GM21737 (cell line): Measurements from ENCODE around the gene SLC1A7.

Experiments used
- ATAC-seq: cut with Tn5 transposase; IDR thresholded peaks from one replicate; pipeline ENCODE4 v1.9.1; 2021; ENCODE audit warnings: mild to moderate bottlenecking, moderate library complexity; ENCODE audit not compliant: unreplicated experiment

The SLC1A7 gene

DNA sequence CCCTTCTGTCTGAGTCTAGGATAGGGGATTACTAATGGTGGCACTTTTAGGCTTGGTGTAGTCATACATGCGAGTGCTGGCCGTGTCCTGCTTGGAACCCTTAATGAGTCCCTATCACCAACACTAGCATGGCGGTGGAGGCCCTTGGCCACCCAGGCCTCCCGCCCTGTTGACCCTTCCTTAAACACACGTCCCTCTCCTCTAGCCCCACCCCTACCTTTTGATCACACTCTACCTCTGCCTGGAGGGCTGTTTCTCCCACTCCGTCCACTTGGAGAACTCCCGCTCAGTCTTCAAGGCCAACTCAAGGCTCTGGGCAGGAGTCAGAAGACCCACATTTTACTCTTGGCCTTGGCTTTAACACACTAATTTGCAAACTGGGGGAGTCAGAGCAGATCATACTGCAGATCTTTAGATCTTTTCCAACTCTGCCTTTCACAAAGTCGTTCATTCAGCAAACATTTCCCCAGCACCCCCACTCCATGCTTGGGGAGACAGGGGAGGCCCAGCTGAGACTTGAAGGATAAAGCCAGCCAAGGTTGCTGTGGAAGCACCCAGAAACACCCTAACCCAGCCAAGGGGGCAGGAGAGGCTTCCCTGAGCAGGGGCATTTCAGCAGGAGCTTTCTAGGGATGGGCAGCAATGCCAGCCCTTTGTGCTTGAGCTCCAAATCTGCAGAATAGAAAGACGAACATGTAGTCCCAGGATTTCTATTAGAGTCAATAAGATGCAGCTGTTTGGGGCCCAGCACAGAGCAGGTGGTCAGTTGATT lies 78.5 kb downstream of the SLC1A7 start:
- no peak for ATAC-seq

DNA sequence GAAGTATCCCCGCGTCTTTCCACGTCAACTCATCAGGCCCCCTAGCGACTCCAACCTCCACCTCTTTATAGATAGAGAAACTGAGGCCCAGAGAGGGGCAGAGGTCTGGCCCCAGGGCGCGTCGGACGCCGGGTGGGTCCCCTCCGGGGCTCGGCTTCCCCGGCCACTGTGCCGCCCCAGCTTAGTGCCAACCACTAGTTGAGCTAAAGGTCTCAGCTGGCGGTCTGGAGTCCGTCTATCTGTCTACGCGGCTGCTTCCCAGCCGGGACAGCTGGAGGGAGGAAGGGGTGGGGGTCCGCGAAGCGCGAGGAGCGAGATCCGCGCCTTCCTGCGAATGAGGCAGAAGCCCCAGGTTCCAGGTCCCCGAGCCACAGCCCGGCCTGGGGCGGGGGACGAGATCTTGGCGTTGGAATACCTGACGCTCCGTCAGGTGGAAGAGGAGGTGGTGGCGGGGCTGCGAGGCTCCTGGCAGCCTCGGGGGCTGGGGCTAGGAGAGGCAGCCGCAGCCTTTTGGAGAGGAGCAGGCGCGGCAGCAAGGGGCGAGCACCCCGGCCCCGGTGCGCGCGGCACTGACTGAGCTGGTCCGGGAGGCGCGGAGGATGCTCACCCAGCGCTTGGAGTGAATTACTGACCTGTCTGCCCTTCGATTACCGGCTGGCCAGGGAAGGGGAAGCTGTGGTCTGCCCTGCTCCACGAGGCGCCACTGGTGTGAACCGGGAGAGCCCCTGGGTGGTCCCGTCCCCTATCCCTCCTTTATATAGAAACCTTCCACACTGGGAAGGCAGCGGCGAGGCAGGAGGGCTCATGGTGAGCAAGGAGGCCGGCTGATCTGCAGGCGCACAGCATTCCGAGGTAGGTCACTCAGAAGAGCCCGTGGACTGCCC lies 79.5 kb downstream of the SLC1A7 start:
- no peak for ATAC-seq

DNA sequence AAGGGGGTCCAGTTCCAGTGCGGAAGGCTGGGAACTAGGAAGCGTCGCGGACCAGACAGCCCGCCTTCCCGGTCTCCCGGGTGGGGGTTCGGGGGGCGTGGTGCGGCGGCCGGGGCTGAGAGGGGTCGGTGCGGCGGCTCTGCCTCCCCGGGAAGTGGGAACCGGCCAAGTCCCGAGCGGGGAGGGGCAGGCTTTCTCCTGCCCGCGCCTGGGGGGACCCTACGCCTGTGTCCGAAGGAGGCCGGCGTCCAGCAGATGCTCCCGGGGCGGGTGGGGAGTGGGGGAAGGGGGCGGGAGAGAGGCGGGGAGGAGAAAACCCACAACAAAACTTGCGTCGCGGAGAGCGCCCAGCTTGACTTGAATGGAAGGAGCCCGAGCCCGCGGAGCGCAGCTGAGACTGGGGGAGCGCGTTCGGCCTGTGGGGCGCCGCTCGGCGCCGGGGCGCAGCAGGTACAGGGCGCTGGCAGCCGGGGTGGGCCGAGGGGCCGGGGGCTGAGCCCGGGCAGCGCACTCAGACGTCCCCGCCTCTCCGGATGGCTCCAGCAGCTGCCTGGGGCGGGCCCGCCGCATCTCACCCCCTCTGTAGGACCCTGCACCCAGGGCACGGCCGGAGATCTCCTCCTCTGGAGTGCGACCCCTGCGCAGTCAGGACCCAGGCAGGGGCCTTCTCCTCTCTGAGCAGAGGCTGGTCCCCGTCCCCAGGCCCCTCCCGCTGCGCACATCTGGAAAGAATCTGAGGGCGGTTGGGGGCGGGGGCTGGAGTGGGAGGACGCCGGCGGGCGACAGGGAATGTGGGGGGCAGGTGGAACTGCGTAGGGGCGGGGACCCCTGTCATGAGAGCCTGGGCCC lies 80.4 kb downstream of the SLC1A7 start, which contains the start of gene PODN:
PODN (plus strand) TSS at position 355 of the 849 bp plus-strand sequence. CDS start 7,643 bp downstream, outside the sequence.
- ATAC-seq, result no peak

DNA sequence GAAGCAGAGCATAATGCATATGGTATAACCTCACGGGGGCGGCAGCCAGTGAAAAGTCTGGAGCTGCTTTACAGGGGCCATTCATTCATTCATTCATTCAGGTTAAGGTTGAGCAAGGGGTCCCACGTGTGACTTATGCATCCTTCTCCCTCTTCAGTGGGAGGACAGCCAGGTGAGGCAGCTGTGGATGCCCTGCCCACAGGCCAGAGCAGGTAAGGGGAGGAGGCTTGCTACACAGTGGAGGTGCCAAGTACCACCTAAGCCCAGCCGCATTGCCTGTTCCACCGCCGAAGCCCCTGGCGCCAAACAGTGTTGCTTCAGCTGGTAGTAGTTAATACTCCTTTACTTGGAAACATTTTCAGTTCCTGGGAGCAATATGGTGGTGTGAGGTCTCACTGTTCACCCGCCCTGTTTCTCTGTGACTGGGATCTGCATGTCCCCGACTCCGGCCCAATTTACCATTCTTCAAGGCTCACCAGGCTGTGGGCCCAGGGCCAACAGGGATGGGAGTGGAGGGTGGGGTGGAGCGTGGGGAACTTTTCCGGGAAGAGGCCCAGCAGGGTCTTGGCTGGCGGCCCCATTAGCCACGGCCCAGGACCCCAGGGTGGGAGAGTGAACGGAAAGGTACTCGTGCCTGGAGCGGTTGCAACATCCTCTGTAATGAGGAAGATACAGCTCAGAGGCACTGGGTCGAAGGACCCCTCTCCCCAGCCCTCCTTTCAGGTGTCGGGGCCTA lies 81.1 kb downstream of the SLC1A7 start:
- ATAC-seq, result no peak

DNA sequence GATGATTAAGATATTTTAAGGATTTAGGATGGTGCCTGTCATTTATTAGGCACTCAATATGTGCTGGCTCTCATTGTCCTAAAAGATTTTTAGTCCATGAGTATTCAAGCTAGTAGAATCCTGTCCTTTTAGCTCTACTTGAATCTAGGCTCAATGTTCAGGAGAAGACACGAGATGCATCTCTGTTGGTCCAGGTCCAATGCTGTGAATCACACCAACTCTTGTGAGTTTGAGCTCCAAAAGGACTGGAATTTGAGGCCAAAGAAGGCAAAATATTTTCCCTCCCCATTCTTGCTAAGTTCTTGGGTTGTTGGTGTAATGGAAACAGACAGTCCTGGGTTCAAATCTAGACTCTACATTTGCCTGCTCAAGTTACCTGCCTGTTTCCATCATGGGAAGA lies 81.9 kb downstream of the SLC1A7 start:
- no peak for ATAC-seq

DNA sequence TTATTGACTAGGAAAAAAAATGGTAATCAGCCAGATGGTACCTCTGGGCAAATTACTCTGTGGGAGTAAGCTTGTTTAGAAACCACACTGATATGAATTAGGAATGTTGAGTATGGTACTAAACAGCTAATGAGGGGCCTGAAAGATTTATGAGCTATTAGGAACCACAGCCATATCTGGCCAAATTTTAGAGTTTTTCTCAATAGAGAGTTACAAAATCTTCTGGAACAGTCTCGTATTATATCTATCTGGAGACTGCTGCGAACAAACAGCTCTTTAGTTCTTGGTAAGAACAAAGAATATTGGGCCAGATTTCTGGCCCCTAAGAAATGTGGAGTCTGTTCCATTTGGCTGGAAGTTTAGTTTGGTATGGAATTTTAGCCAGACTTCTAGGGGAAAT lies 85.3 kb downstream of the SLC1A7 start:
- no peak for ATAC-seq

DNA sequence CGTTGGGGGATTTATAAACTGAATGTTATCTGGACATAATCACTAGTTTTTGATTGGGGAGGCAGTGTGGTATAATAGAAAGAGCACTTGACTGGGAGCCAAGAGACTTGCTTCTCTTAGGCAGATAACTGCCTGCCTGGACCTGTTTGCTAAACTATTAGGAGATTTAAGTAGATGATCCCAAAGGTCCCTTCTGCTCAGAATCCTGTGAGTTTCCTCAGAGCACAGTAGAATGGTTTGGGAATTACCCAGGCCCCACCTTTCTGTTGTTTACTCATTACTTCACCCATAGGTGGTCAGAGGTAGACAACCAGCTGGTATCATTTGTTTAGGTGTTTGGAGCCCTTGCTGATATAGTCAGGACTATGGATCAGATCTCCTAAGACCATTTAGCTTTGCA lies 90.8 kb downstream of the SLC1A7 start:
- ATAC-seq, result no peak

DNA sequence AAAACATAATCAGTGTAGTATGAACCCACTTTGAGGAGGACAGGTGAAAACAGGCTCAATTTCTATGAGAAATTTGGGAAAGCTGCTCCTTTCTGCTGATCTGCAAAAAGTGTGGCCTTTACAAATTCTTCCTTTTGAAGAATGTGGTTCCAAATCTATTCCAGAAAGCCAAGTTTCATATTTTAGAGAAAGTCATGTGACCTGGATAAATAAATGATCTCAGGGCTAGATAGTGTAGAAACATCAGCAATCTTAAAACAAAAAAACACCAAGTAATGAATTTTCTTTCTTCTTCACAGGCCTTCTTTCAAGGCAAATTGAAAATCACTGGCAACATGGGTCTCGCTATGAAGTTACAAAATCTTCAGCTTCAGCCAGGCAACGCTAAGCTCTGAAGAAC lies 92.1 kb downstream of the SLC1A7 start:
- no peak for ATAC-seq

DNA sequence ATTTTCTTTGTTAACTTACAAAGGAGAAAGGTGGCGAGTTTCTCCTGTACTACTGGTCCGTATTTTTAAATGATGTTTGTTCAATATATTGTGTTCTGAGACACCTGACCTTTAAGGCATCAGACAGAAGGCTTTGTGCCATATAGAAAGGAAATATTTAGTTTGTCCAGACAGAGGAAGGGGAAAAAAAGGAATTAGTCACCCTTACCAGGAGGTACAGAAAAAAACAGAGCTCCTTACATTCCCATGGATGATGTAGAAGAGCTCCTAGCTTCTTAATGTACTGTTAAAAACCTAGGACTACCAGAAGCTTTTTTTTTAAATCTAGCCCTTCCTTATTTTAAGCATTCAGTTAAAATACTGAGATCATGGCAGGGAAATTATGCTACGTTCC lies 92.9 kb downstream of the SLC1A7 start:
- no peak for ATAC-seq

DNA sequence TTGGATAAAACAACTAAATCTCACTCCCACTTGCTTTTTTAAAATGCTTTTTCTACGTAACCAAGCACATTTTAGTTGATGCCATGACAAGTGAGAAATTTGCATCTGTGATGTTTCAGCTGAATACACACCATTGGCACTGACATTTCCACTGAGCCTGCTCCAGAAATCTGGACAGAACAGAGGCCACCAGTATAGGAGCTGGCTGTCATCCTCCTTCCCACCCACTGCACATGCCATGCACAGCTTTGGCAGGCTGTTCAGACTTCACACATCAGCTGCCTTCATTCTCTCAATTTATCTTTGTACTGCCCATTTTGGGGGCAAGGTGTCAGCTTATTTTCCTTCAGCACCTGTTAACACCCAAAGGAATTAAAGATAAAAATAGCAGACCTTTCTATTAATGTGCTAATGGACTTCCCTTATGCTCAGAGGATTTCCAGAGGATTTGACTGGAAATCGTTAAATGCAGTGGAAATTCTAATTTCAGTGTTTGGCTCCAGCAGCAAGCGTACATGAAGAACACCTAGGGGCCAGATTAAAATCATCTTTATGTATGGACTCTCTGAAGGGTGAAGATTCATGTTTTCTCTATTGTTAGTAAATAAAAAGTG lies 93.4 kb downstream of the SLC1A7 start:
- no peak for ATAC-seq

DNA sequence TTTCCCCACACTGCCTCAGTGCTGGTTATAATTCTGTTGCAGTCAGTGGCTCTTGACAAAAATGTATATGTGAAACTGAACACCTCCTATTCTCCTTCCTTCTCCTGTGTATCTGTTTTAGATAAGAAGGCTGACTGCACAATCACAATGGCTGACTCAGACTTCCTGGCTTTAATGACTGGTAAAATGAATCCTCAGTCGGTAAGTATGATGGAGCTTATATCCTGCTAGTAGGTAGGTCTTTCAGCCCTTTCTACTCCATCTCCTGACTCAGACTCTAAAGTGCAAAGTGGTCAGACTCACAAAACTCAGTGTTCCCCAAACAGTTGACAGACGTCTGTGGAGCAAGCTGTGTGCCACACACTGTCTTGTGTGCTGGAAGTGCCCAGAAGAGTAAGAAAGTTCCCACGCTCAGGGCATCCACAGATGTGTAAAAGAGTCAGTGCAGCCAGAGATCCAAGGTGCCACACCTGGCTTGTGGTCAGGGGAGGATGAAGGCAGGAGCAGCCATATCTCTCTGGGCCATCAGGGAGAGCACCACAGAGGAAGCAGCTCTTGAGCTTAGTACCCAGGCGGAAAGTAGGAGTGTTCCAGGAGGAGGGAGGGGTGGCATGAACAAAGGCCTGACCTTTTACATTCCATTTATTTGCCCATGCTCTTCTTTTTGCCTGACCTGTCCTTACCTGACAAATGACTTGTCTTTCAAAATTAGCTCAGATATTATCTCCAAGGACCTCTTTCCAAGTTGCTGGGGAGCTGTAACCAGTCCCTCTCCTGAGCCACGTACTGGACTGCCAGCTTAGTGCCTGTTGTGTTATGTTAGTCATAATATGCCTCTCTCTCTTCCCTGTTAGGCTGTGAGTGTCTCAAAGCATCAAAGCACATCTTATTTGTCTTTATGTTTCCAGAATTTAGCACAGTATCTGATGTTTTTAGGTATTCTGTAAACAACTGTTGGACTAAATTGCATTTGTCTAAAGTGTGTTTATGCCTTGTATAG lies 94.4 kb downstream of the SLC1A7 start:
- ATAC-seq, result no peak

DNA sequence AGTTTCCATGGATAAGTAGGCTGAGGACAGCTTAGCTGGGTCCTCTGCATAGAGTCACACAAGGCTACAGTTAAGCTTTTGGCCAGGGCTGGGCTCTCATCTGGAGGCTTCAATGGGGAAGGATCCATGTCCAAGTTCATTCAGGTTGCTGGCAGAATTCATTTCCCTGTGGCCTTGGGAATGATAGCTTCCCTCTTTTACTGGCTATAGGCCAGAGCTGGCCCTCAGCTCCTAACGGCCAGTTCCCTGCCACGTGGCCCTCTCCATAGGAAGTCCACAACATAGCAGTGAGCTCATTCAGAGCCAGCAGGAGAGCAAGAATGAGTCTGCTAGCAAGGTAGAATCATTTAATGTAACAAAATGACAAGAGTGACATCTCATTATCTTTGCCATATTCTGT lies 95.5 kb downstream of the SLC1A7 start:
- no peak for ATAC-seq

DNA sequence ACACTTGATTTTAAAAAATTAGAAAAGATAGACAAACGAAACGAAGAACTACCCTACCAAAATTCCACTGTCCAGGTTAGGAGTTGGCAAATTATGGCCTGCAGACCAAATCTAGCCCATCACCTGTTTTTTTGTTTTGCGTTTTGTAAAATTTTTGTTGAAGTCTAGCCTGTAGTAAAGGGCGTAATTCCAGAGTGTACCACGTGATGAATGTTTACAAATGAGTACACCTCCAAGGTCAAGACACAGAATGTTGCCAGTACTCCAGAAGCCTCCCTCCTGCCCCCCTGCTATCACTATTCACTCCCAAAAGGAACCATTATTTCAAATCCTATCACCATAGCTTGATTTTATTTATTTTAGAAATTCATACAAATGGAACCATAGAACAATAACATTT lies 97.5 kb downstream of the SLC1A7 start:
- ATAC-seq, result no peak

DNA sequence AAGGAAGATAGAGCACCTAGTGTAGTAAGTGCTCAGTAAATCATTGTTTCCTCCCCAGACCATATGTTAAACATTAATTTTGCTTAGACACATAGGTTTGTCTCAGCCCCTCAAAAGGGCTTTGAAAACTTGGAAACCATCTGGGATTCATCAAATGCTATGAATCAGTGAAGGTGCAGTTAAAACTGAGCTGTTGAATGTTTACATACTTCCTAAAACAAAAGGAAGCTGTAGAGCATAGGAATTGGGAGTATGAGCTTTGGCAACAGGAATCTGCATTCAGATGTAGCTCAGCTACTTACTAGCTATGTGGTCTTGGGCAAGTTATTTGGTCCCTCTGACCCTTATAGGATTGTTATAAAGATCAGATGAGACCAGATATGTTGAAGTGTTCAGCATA lies 99.2 kb downstream of the SLC1A7 start:
- no peak for ATAC-seq

DNA sequence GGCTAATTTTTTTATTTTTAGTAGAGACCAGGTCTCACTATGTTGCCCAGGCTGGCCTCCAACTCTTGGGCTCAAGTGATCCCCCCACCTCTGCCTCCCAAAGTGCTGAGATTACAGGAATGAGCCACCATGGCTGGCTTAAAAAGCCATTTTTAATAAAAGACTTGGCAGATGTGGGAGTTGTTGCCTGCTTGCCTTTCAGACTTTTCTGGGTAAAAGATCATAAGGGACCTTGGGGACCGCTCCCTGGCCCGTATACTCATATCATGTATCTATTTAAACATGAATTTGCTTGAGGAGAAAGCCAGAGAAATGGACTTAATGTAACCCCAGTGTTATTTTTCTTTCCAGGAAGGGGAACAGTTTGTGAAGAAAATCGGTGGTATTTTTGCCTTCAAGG lies 103.9 kb downstream of the SLC1A7 start:
- no peak for ATAC-seq
